Liver (tissue), 9 donors: ENCODE data around the gene KIRREL3. TPM values are rescaled to one million over a fixed set of nuclear protein-coding genes. Genes with fewer than 3 reads are reported as not detected.

Source experiments
- DNase-seq: peaks from one replicate; pipeline ENCODE4 v3.0.0-alpha.2; 2017; ENCODE audit warnings: low spot score
- H3K27ac ChIP-seq, 2 donors: one replicate each; pipeline ENCODE4 v1.7.0; 2013; ENCODE audit warnings: inconsistent platforms in 2 of 2, low read length in 2 of 2, control low read depth in 1 of 2, low read depth in 1 of 2, mild to moderate bottlenecking in 1 of 2
- H3K27me3 ChIP-seq, 4 donors: one replicate each; pipeline versions ENCODE4 v1.6.1 to v1.7.0; 2013; ENCODE audit warnings: low read length in 3 of 4, inconsistent platforms in 1 of 4, mild to moderate bottlenecking in 1 of 4, moderate library complexity in 1 of 4; ENCODE audit not compliant: control insufficient read depth in 4 of 4, insufficient read depth in 4 of 4
- H3K36me3 ChIP-seq, 4 donors: one replicate each; pipeline versions ENCODE4 v1.6.1 to v1.7.0; 2013; ENCODE audit warnings: low read length in 3 of 4, mild to moderate bottlenecking in 3 of 4, low read depth in 1 of 4, moderate library complexity in 1 of 4; ENCODE audit not compliant: control insufficient read depth in 4 of 4, insufficient read depth in 3 of 4
- H3K4me1 ChIP-seq, 4 donors: one replicate each; pipeline versions ENCODE4 v1.6.1 to v1.7.0; 2013; ENCODE audit warnings: low read length in 3 of 4, mild to moderate bottlenecking in 3 of 4, moderate library complexity in 1 of 4; ENCODE audit not compliant: control insufficient read depth in 4 of 4, insufficient read depth in 4 of 4
- H3K4me3 ChIP-seq, 3 donors: one replicate each; pipeline versions ENCODE4 v1.6.1 to v1.7.0; 2013; ENCODE audit warnings: low read length in 3 of 3, control low read depth in 1 of 3, low read depth in 1 of 3, mild to moderate bottlenecking in 1 of 3
- H3K9ac ChIP-seq, 2 donors: one replicate each; pipeline ENCODE4 v1.7.0; 2013; ENCODE audit warnings: low read length in 2 of 2, mild to moderate bottlenecking in 2 of 2, moderate library complexity in 2 of 2, control low read depth in 1 of 2, low read depth in 1 of 2
- H3K9me3 ChIP-seq, 4 donors: one replicate each; pipeline versions ENCODE4 v1.6.1 to v1.7.0; 2013; ENCODE audit warnings: low read length in 3 of 4; ENCODE audit not compliant: control insufficient read depth in 4 of 4
- ATF3 ChIP-seq: IDR thresholded peaks from 2 replicates; pipeline ENCODE4 v1.6.1; 2016; ENCODE audit warnings: antibody characterized with exemption
- CTCF ChIP-seq: fragments of 150-350 bp; IDR thresholded peaks from 2 replicates; pipeline ENCODE4 v1.5.1; 2017; ENCODE audit warnings: improper control_type of control experiment, low read depth, low read length; ENCODE audit not compliant: missing input control
- FOXA1 ChIP-seq: IDR thresholded peaks from 2 replicates; pipeline ENCODE4 v1.6.1; 2016; ENCODE audit warnings: antibody characterized with exemption
- FOXA2 ChIP-seq: IDR thresholded peaks from 2 replicates; pipeline ENCODE4 v1.6.1; 2016; ENCODE audit warnings: antibody characterized with exemption
- GABPA ChIP-seq, 2 donors: IDR thresholded peaks in 1 of 2; conservative IDR thresholded peaks in 1 of 2; 2 replicates each; pipeline ENCODE4 v1.6.1; 2016; ENCODE audit warnings: antibody characterized with exemption in 2 of 2, mild to moderate bottlenecking in 1 of 2, moderate library complexity in 1 of 2
- HNF4A ChIP-seq, 2 donors: conservative IDR thresholded peaks; 2 replicates each; pipeline ENCODE4 v1.6.1; 2016; ENCODE audit warnings: antibody characterized with exemption in 2 of 2, mild to moderate bottlenecking in 2 of 2
- HNF4G ChIP-seq: IDR thresholded peaks from 2 replicates; pipeline ENCODE4 v1.6.1; 2016; ENCODE audit warnings: antibody characterized with exemption
- JUND ChIP-seq, 2 donors: IDR thresholded peaks; 2 replicates each; pipeline ENCODE4 v1.6.1; 2016; ENCODE audit warnings: antibody characterized with exemption in 2 of 2
- REST ChIP-seq: IDR thresholded peaks from 2 replicates; pipeline ENCODE4 v1.6.1; 2016; ENCODE audit warnings: antibody characterized with exemption, mild to moderate bottlenecking
- RXRA ChIP-seq, 2 donors: IDR thresholded peaks; 2 replicates each; pipeline ENCODE4 v1.6.1; 2017 to 2018; ENCODE audit warnings: antibody characterized with exemption in 2 of 2, mild to moderate bottlenecking in 1 of 2
- SP1 ChIP-seq: IDR thresholded peaks from 2 replicates; pipeline ENCODE4 v1.6.1; 2018; ENCODE audit warnings: antibody characterized with exemption, mild to moderate bottlenecking
- WGBS: extraction: QIAGEN DNeasy Blood & Tissue Kit; methylation state at CpG from one replicate; pipeline ENCODE4 v1.1.7; 2013; 5-methylcytosine and 5-hydroxymethylcytosine counted together
- polyA plus RNA-seq, 2 donors: library from polyadenylated mRNA; stranded (reverse) in 1 of 2; unstranded in 1 of 2; fragments of 200-250 nt in 1 of 2; fragments of >200 nt in 1 of 2; fragmentation: Nextera tagmentation in 1 of 2; extraction: Ambion mirVana in 1 of 2; gene quantifications; one replicate each; pipeline versions ENCODE4 v1.2.1 to v1.2.3, GENCODE V29; 2013 to 2015
- total RNA-seq, 2 donors: library from RNA; depleted of rRNA; stranded (reverse); fragments of >200 nt; gene quantifications; one replicate each; pipeline ENCODE4 v1.2.3, GENCODE V29; 2014
- donor health status: healthy.
- donor health status: healthy.
- donor health status: healthy.
- donor health status: healthy.
- donor health status: healthy.

KIRREL3 gene
- total and polyA plus RNA-seq, 4 donors: 0.03 to 0.29 (median 0.08) TPM; not detected in 1

- TF ChIP-seq GABPA (IDR thresholded peaks at IDR 0.05 in 1 of 2, conservative IDR thresholded peaks at IDR 0.05 in 1 of 2) (no peak), ATF3 (no peak), CTCF (no peak), RXRA (IDR thresholded peaks at IDR 0.05) (no peak), JUND (IDR thresholded peaks at IDR 0.05) (no peak), SP1 (no peak), REST (no peak), FOXA2 (no peak), FOXA1 (no peak)
- H3K4me1 ChIP-seq: no peaks in the 10 kb centered on the region
- WGBS: 77% methylated on average over 6 of the region's 6 CpGs
- H3K36me3 ChIP-seq: no peaks in the 10 kb centered on the region
- H3K27me3 ChIP-seq: peaks cover 0 to 11% (median 0%) of the 10 kb centered on the region in 4 donors
- no peak overlapping the region for H3K27ac ChIP-seq
- H3K4me3 ChIP-seq: no peak overlapping the region
- no peak for DNase-seq
- no peak overlapping the region for H3K9ac ChIP-seq
- H3K9me3 ChIP-seq: peaks cover 0 to 6% (median 2%) of the 10 kb centered on the region in 4 donors
Observed at GRCh38 chr11:126501641-126502040, 498.9 kb downstream of the KIRREL3 start.

- Histone ChIP-seq H3K9ac (no peak overlapping the region), H3K4me3 (no peak overlapping the region), H3K27me3 (peaks cover 0 to 12% (median 0%) of the 10 kb centered on the region in 4 donors), H3K36me3 (no peaks in the 10 kb centered on the region), H3K9me3 (peaks cover 0 to 6% (median 2%) of the 10 kb centered on the region in 4 donors), H3K4me1 (no peaks in the 10 kb centered on the region), H3K27ac (no peak overlapping the region)
- no peak for DNase-seq
- WGBS: 57% methylated on average over 10 of the region's 10 CpGs
- TF ChIP-seq HNF4G (no peak), GABPA (IDR thresholded peaks at IDR 0.05 in 1 of 2, conservative IDR thresholded peaks at IDR 0.05 in 1 of 2) (no peak), CTCF (no peak), ATF3 (no peak), HNF4A (conservative IDR thresholded peaks at IDR 0.05) (no peak)
Observed at GRCh38 chr11:126500981-126501380, 499.6 kb downstream of the KIRREL3 start.
